ENCODE measurements around the gene SERTAD3.
"Not testable (repeated sequence)": the region's sequence is repeated elsewhere in the genome, so short reads cannot be mapped to it uniquely, and the experiment has no call there.

The SERTAD3 gene

DNA sequence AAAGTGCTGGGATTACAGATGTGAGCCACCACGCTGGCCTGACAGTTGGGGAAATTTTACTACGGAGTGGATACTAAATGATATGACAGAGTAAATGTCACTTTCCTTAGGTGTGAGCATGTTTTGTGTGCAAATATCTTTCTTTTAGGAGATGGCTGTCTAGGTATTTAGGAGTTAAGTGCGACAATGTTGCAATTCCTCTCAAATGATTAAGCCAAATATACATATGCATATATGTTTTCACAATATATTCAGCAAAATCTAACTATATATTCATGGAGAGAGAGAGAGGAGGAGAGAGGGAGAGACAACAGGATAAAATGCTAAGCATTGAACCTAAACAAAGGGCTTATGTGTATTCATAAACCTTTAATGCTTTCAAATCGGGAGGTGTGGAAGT, 5.4 kb upstream of the SERTAD3 start:
- TF ChIP-seq GATA1 (IDR thresholded peaks at IDR 0.05; ENCODE audit: low read depth, low read length) (no peak), POLR2A (IDR thresholded peaks at IDR 0.05; ENCODE audit: low read length) (no peak)
- no peak for DNase-seq

DNA sequence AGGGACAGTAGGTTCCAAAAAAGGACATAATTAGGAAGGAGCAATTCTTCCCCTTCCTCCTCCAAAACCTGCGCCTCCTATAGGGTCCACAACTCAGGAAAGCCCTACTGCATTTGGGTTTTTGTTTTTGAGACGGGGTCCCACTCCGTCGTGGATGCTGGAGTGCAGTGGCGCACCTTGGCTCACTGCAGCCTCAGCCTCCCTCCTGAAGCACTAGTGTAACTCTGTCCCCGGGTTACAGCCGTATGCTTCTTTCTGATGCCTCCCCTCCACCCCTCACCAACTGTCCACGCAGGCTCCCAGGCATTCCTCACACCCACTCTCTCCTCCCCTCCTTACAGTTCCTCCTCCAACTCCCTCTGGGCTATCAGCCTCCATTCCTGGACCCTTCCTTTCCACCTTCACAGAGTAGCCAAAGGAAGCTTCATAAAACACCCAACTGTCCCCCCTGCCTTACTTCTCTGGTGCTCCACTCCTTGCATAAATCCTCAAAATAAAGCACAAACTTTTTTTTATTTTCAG, 2.2 kb upstream of the SERTAD3 start:
- DNase-seq: peak in 1 of 2 experiments; percentile 60
- TF ChIP-seq GATA1 (IDR thresholded peaks at IDR 0.05; ENCODE audit: low read depth, low read length): no peak
- TF ChIP-seq POLR2A (IDR thresholded peaks at IDR 0.05; ENCODE audit: low read length): peak; percentile 65

GRCh38 chr19:40445780-40446262, 1.7 kb upstream of the SERTAD3 start:
- no peak for TF ChIP-seq POLR2A (IDR thresholded peaks at IDR 0.05; ENCODE audit: low read length)
- no peak for TF ChIP-seq GATA1 (IDR thresholded peaks at IDR 0.05; ENCODE audit: low read depth, low read length)
- peak; percentile 49 to 69 for DNase-seq

DNA sequence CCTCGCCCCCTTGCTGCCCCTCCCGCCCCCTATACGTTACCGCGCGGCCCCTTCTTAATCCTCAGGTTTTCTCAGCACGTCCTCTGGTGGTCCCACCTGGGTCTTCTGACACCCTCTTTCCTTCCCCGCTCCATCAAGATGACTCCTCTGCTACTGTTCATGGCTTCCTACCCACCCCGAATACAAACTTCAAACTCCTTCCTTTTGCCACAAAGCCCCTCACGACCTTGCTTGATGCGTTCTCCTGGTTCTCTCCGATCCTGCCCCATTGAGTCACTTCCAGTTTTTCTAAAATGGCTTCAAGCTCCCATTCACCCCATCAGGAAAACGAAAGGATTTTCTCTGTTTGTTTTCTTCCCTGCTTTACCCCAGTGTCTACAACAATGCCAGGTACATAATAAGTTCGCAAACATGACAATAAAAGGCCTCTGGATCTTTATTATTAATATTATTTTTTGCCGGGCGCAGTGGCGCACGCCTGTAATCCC, 734 bp upstream of the SERTAD3 start:
- TF ChIP-seq POLR2A (IDR thresholded peaks at IDR 0.05; ENCODE audit: low read length): no peak
- no peak for TF ChIP-seq GATA1 (IDR thresholded peaks at IDR 0.05; ENCODE audit: low read depth, low read length)
- no peak for DNase-seq

DNA sequence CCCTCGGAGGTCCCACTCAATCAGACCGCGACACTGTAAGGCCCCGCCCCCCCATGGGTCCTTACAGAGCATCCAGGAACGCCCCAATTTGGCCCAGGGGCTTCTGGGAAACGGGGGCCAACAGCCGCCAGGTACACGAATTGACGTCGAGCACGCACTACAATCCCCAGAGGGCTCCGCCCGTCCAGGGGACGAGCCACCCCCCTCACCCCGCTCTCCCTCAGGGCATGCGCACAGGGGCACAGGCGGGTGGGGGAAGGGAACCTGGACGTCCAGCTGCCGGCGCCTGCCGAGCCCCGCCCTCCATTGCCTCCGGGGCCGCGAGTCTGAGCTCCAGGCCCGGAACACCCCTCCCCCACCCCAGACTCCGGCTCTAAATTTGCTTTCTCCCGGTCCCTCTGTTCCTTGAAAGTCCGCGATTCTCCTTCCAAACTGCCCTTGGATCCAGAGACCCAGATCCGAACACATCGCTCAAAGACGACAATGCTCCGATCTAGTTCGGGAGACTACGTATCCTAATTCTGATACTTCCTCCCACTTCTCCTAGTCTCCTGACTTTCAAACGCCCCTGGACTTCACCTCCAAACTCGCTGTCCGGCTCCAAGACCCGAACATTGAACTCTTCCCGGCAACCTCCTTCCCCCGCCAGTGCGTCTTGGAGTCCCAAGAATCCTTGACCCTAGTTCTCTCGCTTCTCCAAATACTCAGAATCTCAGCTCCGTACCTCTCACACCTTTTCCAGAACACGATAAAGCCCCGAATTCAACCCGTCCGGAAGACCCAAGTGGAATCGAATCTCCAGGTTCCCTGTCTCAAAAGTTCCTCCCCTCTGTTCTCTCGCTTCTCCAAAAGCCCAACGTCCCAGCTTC, 770 bp downstream of the SERTAD3 start:
- TF ChIP-seq POLR2A (IDR thresholded peaks at IDR 0.05; ENCODE audit: low read length) (peak; percentile 29), GATA1 (IDR thresholded peaks at IDR 0.05; ENCODE audit: low read depth, low read length) (no peak)
- peak; percentile 99 for DNase-seq

DNA sequence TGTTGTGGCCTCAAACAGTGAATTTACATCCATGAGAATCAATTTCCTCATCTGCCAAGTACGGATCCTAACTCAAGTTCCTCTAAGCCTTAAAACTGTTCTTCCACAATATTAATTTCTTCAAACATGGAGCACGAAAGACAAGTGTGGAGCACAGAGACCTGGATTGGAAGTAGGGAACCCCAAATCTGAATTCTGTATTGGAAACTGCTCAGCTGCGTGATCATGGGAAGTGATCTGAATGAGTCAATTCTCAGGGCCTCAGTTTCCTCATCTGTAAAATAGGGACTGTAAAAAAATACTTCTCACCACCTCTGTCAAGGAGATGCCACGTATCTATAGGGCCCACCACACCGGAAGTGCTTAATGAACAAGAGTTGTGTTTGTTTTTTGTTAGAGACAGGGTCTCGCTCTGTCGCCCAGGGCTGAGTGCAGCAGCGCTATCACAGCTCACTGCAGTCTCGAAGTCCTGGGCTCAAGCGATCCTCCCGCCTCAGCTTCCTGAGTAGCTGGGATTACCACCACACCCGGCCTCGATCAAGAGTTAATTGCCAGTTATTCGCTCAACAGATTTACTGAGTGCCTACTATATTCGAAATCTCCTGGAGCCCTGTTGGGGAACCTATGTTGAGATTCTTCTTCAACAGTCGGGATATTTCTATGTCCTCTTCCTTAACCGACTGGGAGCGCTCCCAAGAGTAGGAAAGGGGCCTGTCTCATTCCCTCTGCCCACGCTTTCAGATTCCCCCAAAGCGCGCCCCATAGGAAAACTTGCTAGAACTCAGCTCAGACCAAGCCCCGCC, 1.6 kb downstream of the SERTAD3 start:
- no peak for TF ChIP-seq GATA1 (IDR thresholded peaks at IDR 0.05; ENCODE audit: low read depth, low read length)
- no peak for TF ChIP-seq POLR2A (IDR thresholded peaks at IDR 0.05; ENCODE audit: low read length)
- no peak for DNase-seq

DNA sequence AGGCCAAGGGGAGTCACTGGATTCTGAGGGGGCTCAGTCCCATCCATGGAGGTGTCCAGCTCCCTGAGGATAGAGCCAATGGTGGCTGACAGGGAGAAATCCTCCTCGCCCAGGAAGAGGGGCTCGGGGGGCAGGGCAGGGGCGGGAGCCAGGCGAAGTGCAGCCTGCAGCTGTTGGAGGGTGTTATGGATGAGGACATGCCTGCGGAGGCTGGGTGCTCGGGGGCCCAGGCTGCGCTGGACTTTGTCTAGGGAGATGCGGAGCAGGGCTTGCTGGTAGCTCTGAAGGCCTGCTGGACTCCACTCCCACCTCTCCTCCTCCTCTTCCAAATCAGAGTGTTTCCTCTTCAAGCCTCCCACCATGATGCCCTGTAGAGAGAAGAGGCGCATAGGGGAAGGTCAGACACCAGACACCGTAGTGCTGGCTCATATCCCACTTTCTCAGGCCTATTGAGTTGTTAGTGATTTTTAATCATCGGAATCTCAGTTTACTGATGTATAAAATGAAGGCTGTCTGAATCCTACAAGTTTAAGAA, 2.3 kb downstream of the SERTAD3 start:
- TF ChIP-seq GATA1 (IDR thresholded peaks at IDR 0.05; ENCODE audit: low read depth, low read length) (no peak), POLR2A (IDR thresholded peaks at IDR 0.05; ENCODE audit: low read length) (no peak)
- no peak for DNase-seq

- no peak for DNase-seq
- no peak for TF ChIP-seq POLR2A (IDR thresholded peaks at IDR 0.05; ENCODE audit: low read length)
- no peak for TF ChIP-seq GATA1 (IDR thresholded peaks at IDR 0.05; ENCODE audit: low read depth, low read length)
These were observed 5.9 kb downstream of the SERTAD3 start for GRCh38 chr19:40438284-40438683.

DNA sequence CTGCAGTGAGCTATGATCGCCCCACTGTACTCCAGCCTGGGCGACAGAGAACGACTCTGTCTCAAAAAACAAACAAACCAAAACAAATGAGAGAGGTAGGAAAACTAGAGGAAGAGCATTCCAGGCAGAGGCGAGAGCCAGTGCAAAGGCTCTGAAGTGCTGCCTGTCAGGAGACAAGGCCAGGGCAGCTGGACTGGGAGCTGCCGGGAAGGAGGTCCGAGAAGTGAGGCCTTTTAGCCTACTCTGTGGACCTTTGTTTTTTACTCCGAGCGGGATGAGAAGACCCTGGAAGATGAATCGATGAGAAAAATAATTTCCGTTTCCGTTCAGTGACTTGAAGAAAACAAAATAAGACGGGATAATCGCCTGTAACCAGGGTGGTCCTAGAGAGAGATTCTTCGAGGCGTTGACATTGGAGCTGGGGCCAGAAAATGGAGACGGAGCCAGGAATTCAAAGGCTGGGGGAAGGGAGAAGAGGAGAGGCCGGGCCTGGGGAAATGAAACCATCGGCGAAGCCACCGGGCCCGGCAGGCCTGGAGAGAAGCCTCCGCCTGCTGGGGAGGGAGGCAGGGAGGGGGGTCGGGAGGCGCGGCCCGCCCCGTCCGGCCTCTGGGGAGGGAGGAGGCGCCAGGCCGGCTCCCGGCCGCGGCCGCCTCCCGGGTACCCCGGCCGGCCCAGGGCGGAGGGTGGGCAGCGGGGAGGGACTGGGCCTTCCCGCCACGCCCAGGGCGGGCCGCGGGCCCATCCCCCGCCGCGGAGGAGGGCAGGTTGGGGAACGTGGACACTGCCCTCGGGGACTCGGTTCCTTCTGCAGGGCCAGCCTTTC, 10.5 kb downstream of the SERTAD3 start:
- peak; percentile 85 to 89 for DNase-seq
- TF ChIP-seq GATA1 (IDR thresholded peaks at IDR 0.05; ENCODE audit: low read depth, low read length): no peak
- peak; percentile 66 for TF ChIP-seq POLR2A (IDR thresholded peaks at IDR 0.05; ENCODE audit: low read length)

DNA sequence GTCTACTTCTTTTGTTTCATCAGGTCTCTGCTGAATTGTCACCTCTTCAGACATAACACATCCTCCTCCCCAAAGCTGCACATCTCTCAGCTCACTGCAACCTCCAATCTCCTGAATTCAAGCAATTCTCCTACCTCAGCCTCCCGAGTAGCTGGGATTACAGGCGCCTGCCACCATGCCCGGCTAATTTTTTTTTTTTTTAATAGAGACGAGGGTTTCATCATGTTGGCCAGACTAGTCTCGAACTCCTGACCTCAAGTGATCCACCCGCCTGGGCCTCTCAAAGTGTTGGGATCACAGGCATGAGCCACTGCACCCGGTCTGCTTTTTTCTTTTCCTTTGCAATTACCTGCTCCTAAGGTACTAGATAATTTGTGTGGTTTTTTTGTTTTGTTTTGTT, 11.4 kb downstream of the SERTAD3 start:
- not testable (repeated sequence) for DNase-seq

DNA sequence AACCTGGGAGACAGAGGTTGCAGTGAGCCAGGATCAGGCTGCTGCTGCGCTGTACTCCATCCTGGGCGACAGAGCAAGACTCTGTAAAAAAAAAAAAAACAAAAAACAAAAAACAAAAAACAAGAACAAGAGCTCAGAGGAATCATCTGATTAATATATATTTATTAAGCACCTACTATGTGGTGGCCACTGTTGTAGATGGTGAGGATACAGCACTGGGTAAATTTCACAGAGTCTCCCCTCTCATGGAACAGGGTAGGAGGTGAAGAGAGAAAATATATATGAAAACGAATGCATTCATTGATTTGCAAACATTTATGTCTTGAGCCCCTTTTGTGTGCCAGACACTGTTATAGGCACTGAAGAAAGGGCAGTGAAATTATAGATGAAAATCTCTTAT, 12.4 kb downstream of the SERTAD3 start:
- no peak for TF ChIP-seq POLR2A (IDR thresholded peaks at IDR 0.05; ENCODE audit: low read length)
- DNase-seq: no peak

DNA sequence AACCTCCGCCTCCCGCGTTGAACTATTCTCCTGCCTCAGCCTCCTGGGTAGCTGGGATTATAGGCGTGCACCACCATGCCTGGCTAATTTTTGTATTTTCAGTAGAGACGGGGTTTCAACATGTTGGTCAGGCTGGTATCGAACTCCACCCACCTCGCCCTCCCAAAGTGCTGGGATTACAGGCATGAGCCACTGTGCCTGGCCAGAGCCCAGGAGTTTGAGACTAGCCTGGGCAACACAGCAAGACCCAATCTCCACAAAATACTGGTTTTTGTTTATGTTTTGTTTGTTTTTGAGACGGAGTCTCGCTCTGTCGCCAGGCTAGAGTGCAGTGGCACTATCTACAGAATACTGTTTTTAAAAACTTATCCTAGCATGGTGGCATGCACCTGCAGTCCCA, 13.9 kb downstream of the SERTAD3 start:
- not testable (repeated sequence) for DNase-seq

DNA sequence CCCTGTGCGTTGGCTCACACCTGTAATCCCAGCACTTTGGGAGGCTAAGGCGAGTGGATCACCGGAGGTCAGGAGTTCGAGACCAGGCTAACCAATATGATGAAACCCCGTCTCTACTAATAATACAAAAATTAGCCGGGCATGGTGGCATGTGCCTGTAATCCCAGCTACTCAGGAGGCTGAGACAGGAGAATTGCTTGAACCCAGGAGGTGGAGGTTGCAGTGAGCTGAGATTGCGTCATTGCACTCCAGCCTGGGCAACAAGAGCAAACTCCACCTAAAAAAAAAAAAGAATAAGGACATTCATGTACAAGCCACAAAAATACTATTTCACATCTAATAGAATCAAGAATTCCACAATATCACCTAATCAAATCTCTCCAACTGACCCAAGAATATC, 15.9 kb downstream of the SERTAD3 start:
- DNase-seq: not testable (repeated sequence)
